Measurements from ENCODE around the gene CHN1.

DNA sequence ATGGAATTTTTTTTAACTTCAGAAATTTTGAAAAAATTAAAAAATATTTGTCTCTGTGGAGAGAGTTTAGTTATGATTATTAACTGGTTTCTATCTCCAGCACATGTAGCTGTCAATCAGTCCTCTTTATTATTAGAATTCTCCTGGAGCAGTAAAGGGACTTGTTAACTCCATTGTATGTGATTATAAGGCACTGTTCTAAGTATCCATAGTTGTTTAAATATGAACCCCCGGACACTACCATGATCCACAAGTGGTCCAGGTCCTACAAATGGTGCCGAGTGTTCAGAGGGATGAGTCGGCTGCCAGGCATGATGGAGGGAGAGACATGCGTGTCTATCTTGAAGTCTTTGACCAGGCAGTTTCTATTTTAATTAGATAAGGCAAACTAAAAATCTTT is 241.4 kb downstream of the CHN1 start:
- TF ChIP-seq, protein P1, sequence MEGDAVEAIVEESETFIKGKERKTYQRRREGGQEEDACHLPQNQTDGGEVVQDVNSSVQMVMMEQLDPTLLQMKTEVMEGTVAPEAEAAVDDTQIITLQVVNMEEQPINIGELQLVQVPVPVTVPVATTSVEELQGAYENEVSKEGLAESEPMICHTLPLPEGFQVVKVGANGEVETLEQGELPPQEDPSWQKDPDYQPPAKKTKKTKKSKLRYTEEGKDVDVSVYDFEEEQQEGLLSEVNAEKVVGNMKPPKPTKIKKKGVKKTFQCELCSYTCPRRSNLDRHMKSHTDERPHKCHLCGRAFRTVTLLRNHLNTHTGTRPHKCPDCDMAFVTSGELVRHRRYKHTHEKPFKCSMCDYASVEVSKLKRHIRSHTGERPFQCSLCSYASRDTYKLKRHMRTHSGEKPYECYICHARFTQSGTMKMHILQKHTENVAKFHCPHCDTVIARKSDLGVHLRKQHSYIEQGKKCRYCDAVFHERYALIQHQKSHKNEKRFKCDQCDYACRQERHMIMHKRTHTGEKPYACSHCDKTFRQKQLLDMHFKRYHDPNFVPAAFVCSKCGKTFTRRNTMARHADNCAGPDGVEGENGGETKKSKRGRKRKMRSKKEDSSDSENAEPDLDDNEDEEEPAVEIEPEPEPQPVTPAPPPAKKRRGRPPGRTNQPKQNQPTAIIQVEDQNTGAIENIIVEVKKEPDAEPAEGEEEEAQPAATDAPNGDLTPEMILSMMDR (IDR thresholded peaks at IDR 0.05) = no peak
- TF ChIP-seq EP300 (IDR thresholded peaks at IDR 0.05; ENCODE audit: borderline replicate concordance in 1 of 2, low read depth in 1 of 2, low read length in 1 of 2) (no peak), CHD2 (IDR thresholded peaks at IDR 0.05; ENCODE audit: low read length, partially characterized antibody) (no peak), GATA2 (CRISPR knock-in tag; IDR thresholded peaks at IDR 0.05) (no peak), POLR2AphosphoS5 (IDR thresholded peaks at IDR 0.05; ENCODE audit: low read depth, low read length) (no peak), TEAD4 (IDR thresholded peaks at IDR 0.05; ENCODE audit: borderline replicate concordance, insufficient read depth) (no peak), JUND (IDR thresholded peaks at IDR 0.05) (no peak), GABPA (IDR thresholded peaks at IDR 0.05; ENCODE audit: low read depth) (no peak), TAF1 (IDR thresholded peaks at IDR 0.05; ENCODE audit: borderline replicate concordance, low read depth, low read length) (no peak)
- TF ChIP-seq, protein P2, sequence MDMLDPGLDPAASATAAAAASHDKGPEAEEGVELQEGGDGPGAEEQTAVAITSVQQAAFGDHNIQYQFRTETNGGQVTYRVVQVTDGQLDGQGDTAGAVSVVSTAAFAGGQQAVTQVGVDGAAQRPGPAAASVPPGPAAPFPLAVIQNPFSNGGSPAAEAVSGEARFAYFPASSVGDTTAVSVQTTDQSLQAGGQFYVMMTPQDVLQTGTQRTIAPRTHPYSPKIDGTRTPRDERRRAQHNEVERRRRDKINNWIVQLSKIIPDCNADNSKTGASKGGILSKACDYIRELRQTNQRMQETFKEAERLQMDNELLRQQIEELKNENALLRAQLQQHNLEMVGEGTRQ (IDR thresholded peaks at IDR 0.05; ENCODE audit: borderline replicate concordance, low read depth, low read length) = no peak
- TF ChIP-seq, protein P3, sequence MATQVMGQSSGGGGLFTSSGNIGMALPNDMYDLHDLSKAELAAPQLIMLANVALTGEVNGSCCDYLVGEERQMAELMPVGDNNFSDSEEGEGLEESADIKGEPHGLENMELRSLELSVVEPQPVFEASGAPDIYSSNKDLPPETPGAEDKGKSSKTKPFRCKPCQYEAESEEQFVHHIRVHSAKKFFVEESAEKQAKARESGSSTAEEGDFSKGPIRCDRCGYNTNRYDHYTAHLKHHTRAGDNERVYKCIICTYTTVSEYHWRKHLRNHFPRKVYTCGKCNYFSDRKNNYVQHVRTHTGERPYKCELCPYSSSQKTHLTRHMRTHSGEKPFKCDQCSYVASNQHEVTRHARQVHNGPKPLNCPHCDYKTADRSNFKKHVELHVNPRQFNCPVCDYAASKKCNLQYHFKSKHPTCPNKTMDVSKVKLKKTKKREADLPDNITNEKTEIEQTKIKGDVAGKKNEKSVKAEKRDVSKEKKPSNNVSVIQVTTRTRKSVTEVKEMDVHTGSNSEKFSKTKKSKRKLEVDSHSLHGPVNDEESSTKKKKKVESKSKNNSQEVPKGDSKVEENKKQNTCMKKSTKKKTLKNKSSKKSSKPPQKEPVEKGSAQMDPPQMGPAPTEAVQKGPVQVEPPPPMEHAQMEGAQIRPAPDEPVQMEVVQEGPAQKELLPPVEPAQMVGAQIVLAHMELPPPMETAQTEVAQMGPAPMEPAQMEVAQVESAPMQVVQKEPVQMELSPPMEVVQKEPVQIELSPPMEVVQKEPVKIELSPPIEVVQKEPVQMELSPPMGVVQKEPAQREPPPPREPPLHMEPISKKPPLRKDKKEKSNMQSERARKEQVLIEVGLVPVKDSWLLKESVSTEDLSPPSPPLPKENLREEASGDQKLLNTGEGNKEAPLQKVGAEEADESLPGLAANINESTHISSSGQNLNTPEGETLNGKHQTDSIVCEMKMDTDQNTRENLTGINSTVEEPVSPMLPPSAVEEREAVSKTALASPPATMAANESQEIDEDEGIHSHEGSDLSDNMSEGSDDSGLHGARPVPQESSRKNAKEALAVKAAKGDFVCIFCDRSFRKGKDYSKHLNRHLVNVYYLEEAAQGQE (IDR thresholded peaks at IDR 0.05; ENCODE audit: low read depth, low read length) = no peak
- TF ChIP-seq, protein P4, sequence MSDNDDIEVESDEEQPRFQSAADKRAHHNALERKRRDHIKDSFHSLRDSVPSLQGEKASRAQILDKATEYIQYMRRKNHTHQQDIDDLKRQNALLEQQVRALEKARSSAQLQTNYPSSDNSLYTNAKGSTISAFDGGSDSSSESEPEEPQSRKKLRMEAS (IDR thresholded peaks at IDR 0.05; ENCODE audit: low read depth) = no peak
- TF ChIP-seq, protein P5, sequence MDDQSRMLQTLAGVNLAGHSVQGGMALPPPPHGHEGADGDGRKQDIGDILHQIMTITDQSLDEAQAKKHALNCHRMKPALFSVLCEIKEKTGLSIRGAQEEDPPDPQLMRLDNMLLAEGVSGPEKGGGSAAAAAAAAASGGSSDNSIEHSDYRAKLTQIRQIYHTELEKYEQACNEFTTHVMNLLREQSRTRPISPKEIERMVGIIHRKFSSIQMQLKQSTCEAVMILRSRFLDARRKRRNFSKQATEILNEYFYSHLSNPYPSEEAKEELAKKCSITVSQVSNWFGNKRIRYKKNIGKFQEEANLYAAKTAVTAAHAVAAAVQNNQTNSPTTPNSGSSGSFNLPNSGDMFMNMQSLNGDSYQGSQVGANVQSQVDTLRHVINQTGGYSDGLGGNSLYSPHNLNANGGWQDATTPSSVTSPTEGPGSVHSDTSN (IDR thresholded peaks at IDR 0.05) = no peak
